NOMO-1 treated with dmso at 0.1 percent for 144 hours (cell line): ENCODE results near the gene TFDP2.
"Not testable (repeated sequence)": the region's sequence is repeated elsewhere in the genome, so short reads cannot be mapped to it uniquely, and the experiment has no call there.

ENCODE experiments used
- DNase-seq: peaks from one replicate; lab custom pipeline; 2025; ENCODE audit not compliant: unreplicated experiment; lab: John Stamatoyannopoulos, UW

TFDP2 gene

GRCh38 chr3:142127941-142128658 lies 21.2 kb downstream of the TFDP2 start:
- no peak for DNase-seq

GRCh38 chr3:142124243-142124642 lies 25.1 kb downstream of the TFDP2 start:
- DNase-seq: no peak

GRCh38 chr3:142120707-142121106 lies 28.6 kb downstream of the TFDP2 start:
- no peak for DNase-seq

DNA sequence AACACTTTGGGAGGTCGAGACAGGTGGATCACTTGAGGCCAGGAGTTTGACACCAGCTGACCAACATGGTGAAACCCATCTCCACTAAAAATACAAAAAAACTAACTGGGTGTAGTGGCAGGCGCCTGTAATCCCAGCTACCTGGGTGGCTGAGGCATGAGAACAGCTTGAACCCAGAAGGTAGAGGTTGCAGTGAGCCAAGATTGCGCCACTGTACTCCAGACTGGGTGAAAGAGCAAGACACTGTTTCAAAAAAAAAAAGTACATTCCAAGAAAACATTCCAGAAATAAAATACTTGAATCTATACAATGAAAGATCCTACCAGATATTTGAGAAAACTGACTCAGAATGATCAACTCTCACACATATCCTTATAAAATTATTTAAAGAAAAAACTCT lies 30.4 kb downstream of the TFDP2 start:
- DNase-seq: no peak

DNA sequence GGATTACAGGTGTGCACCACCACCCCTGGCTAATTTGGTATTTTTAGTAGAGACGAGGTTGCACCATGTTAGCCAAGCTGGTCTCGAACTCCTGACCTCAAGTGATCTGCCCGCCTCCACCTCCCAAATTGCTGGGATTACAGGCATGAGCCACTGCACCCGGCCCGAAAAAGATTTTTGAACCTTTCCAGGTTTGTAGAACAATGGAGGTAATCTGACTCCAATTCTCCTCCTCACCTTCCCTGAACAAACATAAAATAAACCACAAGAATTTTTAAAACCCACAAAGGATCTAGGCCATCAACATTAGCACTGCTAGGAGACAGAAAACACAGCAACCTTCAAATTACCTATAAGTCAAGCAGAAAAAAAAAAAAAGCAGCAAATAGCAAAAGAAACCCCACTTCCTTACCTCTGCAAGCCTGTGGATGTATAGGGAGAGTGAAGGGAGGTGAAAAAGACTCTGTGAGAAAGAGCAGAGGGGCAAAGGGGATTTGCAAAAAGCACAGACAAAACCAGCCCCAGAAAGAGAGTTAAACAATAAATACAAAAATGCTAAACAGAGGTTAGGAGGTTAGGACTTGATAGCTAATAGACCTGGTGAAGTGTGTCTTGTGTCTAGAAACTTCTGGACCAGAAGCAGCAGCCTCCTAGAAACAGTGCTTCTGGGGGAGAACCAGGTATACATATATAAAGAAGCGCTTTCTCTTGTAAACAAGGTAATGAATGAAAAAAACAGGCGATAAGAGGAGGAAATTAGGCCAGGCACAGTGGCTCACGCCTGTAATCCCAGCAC lies 32.1 kb downstream of the TFDP2 start:
- DNase-seq: no peak

DNA sequence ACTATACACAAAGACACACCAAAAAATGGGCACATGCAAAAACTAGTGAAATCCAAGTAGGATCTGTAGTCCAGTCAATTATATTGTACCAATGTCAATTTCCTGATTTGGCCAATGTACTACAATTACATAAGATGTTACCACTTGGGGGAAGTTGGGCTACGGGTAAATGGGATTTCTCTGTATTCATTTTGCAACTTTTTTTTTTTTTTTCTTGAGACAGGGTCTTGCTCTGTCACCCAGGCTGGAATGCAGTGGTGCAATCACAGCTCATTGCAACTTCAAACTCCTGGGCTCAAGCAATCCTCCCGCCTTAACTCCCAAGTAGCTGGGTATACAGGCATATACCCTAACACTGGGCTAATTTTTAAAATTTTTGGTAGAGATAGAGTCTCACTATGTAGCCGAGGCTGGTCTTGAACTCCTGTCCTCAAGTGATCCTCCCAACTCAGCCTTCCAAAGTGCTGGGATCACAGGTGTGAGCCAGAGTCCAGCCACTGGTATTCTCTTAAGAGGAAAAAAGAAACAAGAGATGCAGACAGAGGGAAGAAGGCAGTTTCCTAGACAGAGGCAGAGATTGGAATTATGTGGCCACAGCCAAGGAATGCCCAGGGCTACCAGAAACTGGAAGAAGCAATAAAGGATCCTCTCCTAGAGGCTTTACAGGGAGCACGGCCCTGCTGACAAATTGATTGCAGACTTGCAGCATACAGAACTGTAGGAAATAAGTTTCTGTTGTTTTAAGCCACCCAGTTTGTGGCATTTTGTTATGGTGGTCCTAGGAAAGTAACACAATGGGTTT lies 33.3 kb downstream of the TFDP2 start:
- peak; percentile 19 for DNase-seq

- DNase-seq: no peak
Measured at GRCh38 chr3:142112601-142113000, 36.7 kb downstream of the TFDP2 start.

DNA sequence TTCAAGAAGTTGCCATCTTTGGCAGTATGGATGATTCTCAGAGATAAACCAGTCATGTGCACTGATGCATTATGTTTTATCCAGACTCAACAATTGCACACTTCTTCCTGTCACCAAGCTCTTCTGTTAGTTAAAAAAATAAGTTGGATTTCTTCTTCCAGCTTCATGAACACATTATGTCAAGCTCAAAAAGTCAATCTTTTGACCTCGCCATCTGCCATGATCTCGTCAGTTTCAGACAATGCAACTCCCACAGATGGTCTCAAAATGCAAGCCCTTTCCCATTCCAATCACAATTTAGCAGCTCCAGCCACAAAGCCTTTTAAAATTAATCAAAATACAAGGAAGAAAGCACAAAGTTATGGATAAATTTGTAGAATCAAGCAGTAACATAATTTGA lies 42.8 kb downstream of the TFDP2 start:
- DNase-seq: no peak

- DNase-seq: no peak
Measured at GRCh38 chr3:142105991-142106390, 43.4 kb downstream of the TFDP2 start.

DNA sequence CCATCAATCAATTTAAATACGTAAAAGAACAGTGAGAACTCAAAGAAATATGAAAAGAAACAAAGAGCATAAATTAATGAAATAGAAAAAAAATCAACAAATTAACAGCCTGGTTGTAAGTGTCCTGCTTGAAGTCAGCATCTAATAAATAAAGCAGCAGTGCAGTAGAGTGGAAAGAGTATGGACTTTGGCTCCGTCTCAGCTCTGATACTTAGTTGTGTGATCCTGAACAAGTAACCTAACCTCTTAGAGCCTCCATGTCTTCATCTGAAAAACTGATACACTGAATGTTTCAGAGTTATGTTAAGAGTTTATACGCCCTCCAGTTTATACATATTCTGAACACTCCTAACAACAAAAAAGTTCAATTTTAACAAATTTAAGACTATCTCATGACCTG lies 44.6 kb downstream of the TFDP2 start:
- no peak for DNase-seq

GRCh38 chr3:142098964-142099363 lies 50.4 kb downstream of the TFDP2 start:
- peak; percentile 19 for DNase-seq

DNA sequence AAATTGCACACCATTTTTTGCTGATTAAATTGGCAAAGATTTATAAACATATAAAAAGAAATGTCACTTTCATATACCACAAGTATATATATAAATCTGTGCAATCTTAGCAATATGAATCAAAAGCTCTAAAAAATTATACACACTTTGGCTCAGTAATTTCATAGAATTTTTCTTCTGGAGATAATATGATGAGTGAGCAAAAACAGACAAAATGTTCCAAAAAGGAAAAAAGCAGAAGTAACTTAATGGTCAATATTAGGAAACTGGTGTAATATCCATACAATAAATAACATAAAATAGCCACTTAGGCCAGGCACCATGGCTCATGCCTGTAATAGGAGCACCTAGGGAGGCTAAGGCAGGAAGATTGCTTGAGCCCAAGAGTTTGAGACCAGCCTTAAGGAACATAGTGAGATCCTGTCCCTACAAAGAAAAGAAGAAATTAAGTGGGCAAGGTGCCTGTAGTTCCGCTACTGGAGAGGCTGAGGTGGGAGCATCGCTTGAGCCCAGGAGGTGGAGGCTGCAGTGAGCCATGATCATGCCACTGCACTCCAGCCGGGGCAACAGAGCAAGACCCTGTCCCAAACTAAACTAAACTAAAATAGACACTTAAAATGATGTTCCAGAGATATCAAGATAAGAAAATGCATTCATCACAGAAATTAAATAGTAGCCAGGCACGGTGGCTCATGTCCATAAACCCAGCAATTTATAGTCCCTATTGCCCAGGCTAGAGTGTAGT lies 52.1 kb downstream of the TFDP2 start:
- DNase-seq: no peak

DNA sequence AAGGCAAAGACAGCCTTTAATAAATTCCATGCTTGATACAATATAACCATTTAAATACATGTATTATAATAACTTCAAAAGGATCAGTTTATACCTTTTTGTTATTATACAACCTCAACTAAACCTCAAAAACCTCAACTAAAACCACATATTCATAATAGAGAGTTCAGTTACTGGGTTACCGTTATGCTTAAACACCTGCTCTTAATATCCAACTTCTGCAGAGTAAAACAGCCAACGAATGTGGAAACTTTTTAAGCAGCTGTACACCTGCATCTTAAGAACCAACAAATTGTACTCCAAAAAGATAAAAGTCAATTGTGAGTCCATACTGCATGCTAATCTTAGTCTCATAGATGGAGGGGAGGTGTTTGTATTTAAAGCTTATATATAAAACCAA lies 53.5 kb downstream of the TFDP2 start:
- DNase-seq: no peak

DNA sequence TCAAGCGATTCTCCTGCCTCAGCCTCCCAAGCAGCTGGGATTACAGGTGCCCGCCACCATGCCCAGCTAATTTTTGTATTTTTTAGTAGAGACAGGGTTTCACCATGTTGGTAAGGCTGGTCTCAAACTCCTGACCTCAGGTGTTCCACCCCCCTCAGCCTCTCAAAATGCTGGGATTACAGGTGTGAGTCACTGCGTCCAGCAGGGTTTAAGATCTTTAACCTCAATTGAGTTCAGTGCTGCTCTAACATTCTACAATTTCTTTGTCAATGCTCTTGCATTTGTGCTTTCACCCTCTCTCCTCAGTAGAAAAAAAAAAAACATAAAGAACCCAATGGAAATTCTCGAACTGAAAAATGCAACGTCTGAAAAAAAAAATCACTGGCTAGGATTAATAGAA lies 60.4 kb downstream of the TFDP2 start:
- not testable (repeated sequence) for DNase-seq

DNA sequence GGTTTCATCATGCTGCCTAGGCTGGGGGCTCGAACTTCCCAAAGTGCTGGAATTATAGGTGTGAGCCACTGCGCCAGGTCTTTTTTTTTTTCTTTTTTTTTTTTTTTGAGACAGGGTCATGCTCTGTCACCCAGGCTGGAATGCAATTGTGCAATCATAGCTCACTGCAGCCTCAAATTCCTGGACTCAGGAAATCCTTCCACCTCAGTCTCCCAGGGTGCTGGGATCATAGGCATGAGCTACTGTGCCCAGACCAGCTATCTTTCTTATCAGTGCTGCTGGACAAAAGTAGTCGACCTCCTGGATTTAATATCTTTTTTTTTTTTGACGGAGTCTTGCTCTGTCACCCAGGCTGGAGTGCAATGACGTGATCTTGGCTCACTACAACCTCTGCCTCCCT lies 60.8 kb downstream of the TFDP2 start:
- DNase-seq: no peak

DNA sequence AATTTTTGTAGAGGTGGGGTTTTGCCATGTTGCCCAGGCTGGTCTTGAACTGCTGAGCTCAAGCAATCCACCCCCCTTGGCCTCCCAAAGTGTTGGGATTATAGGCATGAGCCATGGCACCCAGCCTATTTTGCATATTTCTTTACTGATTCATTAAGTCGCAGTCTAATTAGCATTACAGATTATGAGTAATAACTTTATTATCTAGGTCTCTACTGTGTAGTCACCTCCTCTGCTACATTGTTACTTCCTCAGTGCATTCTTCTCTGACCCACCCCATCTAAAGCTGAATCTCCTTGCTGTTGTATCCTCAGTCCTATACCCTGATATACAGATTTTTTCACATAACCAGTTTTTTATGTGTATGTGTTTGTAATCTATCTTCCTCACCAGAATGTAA lies 61.7 kb downstream of the TFDP2 start:
- DNase-seq: no peak

- no peak for DNase-seq
Measured at GRCh38 chr3:142086581-142087090, 62.7 kb downstream of the TFDP2 start.

- no peak for DNase-seq
Measured at GRCh38 chr3:142081178-142081577, 68.2 kb downstream of the TFDP2 start.

DNA sequence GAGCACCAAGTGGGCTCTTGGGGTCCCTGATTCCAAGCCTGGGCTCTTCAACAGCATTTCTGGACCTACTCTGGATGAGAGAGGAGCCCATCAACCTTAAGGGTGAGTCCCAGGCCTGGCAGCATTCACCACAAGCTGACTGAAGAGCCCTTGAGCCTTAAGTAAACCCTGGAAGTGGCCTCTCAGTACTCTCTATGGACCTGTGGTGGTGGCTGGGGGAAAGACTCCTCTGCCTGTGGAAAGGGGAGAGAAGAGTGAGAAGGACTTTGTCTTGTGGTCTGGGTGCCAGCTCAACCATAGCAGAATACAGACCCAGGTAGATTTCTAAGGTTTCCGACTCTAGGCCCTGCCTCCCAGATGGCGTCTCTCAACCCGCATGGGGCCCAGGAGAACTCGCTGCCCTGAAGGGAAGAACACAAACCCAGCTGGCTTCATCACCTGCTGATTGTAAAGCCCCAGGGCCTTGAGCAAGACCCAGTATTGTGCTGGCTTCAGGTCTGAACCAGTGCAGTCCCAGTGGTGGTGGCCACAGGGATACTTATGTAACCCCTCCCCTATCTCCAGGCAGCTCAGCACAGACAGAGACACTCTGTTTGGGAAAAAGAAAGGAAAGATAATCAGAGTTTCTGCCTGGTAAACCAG lies 71.4 kb downstream of the TFDP2 start:
- no peak for DNase-seq

- no peak for DNase-seq
Measured at GRCh38 chr3:142077155-142077858, 72.0 kb downstream of the TFDP2 start.
